Measurements from ENCODE around the gene ATP5MC2.

DNA sequence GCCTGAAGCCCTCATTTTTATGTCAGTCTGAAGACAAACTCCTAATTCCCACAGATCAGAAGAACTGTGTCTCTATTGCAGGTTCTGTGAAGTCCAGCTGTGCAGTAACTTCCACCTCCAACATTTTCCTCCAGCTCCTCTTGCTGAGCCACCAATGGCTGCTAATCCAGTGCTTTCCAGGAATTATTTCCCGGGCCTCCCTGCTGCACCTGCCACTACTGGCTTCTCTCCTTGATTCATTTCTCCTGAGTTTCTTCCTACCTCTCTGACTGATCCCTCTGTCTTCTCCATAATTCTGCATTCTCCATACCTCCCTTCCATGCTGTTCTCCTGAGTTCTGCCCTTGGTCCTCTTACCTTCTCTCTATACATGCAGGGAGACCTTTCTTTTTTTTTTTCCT is 30.2 kb upstream of the ATP5MC2 start:
- TF ChIP-seq, protein P1, sequence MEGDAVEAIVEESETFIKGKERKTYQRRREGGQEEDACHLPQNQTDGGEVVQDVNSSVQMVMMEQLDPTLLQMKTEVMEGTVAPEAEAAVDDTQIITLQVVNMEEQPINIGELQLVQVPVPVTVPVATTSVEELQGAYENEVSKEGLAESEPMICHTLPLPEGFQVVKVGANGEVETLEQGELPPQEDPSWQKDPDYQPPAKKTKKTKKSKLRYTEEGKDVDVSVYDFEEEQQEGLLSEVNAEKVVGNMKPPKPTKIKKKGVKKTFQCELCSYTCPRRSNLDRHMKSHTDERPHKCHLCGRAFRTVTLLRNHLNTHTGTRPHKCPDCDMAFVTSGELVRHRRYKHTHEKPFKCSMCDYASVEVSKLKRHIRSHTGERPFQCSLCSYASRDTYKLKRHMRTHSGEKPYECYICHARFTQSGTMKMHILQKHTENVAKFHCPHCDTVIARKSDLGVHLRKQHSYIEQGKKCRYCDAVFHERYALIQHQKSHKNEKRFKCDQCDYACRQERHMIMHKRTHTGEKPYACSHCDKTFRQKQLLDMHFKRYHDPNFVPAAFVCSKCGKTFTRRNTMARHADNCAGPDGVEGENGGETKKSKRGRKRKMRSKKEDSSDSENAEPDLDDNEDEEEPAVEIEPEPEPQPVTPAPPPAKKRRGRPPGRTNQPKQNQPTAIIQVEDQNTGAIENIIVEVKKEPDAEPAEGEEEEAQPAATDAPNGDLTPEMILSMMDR (IDR thresholded peaks at IDR 0.05 in 8 of 11, conservative IDR thresholded peaks at IDR 0.05 in 3 of 11), result no peak
- TF ChIP-seq POLR2A (IDR thresholded peaks at IDR 0.05), result no peak
- TF ChIP-seq POLR2AphosphoS5 (IDR thresholded peaks at IDR 0.05), result no peak
